PC-3 (cell line): Measurements from ENCODE around the gene CORO2B.

Experiments
- CTCF ChIP-seq: fragments of 300-600 bp; sonication (generic); conservative IDR thresholded peaks from 2 replicates; pipeline ENCODE4 v1.5.1; 2017; ENCODE audit warnings: antibody characterized with exemption, low read depth, mild to moderate bottlenecking, low read length
- EZH2 ChIP-seq: fragments of 300-600 bp; sonication (generic); IDR thresholded peaks from one replicate; pipeline ENCODE4 v1.6.1; 2017; ENCODE audit warnings: antibody characterized with exemption, mild to moderate bottlenecking, low read length; ENCODE audit not compliant: unreplicated experiment
- EZH2phosphoT487 ChIP-seq: fragments of 300-600 bp; sonication (generic); IDR thresholded peaks from 2 replicates; pipeline ENCODE4 v1.6.1; 2018; ENCODE audit warnings: mild to moderate bottlenecking, antibody characterized with exemption, low read length, borderline replicate concordance

DNA sequence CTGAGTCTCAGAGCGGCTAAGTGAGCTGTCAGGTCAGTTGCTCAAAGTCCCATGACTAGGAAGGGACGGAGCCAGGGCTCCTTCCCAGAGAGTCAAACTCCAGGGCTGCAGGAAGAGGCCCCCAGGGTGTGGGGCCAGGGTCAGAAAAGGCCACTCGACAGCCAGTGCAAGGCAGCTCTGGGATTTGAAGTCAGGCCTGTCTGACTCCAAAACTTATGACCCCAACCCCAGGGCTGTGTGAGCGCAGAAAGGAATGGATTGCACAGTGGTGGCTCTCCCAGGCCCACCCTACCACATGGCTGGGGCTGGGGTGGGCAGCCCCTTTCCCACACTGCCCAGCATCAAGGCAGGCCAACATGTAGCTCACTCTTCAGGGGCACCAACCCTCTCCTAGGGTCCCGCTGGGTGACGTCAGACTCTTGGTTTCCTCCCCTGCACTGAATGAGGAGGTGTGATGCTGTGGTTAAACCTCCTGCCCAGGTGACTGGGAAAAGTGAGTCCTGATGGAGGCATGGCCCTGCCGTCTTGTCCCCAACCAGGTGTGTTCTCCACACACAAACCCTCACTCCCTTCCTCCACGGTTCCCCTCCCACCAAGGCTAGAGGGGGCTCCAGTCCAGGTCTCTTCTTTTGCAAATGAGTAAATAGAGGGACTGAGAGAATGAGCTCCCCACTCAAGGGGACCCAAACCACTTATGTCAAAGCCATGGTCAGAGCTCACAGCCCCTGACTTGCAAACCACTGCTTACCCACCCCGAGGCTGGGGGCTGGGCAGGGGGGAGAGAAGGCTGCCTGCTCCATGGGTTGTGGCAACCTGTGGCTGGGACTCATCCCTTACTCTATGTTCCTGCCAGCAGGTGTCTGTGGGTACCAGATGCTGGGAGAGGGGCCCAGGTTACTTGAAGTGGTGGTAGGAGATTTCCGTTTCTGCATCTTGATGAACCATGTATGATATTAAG lies 23.8 kb upstream of the CORO2B start:
- TF ChIP-seq CTCF, result no peak
- no peak for TF ChIP-seq EZH2phosphoT487
- no peak for TF ChIP-seq EZH2
